Sigmoid colon (tissue), 3 donors: Measurements from ENCODE around the gene ETV6.

Experiments used
- POLR2A ChIP-seq, 2 donors: fragments of 450-650 bp; IDR thresholded peaks; one replicate each; pipeline ENCODE4 v1.6.1; 2016; ENCODE audit warnings: antibody characterized with exemption in 2 of 2, mild to moderate bottlenecking in 2 of 2, moderate library complexity in 2 of 2
- TF ChIP-seq, protein P1 (sequence below), 4 experiments: fragments of 450-650 bp in 3 of 4; fragments of 200-600 bp in 1 of 4; IDR thresholded peaks; one replicate each; pipeline ENCODE4 v1.5.1; 2016 to 2019; ENCODE audit warnings: antibody characterized with exemption in 4 of 4, mild to moderate bottlenecking in 3 of 4, moderate library complexity in 2 of 4

- no peak for TF ChIP-seq POLR2A (IDR thresholded peaks at IDR 0.05)
- TF ChIP-seq, protein P1, sequence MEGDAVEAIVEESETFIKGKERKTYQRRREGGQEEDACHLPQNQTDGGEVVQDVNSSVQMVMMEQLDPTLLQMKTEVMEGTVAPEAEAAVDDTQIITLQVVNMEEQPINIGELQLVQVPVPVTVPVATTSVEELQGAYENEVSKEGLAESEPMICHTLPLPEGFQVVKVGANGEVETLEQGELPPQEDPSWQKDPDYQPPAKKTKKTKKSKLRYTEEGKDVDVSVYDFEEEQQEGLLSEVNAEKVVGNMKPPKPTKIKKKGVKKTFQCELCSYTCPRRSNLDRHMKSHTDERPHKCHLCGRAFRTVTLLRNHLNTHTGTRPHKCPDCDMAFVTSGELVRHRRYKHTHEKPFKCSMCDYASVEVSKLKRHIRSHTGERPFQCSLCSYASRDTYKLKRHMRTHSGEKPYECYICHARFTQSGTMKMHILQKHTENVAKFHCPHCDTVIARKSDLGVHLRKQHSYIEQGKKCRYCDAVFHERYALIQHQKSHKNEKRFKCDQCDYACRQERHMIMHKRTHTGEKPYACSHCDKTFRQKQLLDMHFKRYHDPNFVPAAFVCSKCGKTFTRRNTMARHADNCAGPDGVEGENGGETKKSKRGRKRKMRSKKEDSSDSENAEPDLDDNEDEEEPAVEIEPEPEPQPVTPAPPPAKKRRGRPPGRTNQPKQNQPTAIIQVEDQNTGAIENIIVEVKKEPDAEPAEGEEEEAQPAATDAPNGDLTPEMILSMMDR (IDR thresholded peaks at IDR 0.05) = no peak
These were observed 34.9 kb downstream of the ETV6 start for GRCh38 chr12:11684393-11684792.
